Subcutaneous adipose tissue (tissue), 4 donors: ENCODE results near the gene OR2M5. TPM values are rescaled to one million over a fixed set of nuclear protein-coding genes. Genes with fewer than 3 reads are reported as not detected.

Experiments used
- total RNA-seq, 4 donors: library from RNA; depleted of rRNA; stranded (reverse); fragments of >200 nt; gene quantifications; one replicate each; pipeline ENCODE4 v1.1.0, GENCODE V29; 2016
- TF ChIP-seq, protein P1 (sequence below): fragments of 450-650 bp; IDR thresholded peaks from one replicate; pipeline ENCODE4 v1.5.1; 2016; ENCODE audit warnings: low read depth, mild to moderate bottlenecking, control low read depth, antibody characterized with exemption, moderate library complexity

OR2M5 gene
- total RNA-seq, 4 donors from 2014 or later: not detected

DNA sequence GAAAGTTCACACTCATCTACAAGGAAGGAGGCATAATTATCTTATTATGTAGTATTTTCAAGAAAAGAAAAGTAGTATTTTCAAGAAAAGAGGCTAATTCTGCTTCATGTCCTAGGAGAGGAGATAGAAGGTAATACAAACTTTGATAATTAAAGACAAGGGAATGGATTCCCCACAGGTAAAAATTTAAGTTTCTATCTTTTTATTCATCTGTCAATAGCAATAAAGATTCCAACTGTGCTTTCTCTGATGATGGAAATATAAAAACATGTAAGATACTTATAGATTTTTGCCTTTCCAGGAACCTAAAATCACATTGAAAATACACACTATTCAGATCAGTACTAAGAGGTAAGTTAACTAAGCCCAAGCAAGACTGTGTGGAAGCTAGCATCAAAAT is 29.6 kb downstream of the OR2M5 start, which contains the start of gene OR2M2:
OR2M2 (plus strand) TSS at position 301 of the 400 bp plus-strand sequence. CDS start 5,165 bp downstream, outside the sequence.
- TF ChIP-seq, protein P1, sequence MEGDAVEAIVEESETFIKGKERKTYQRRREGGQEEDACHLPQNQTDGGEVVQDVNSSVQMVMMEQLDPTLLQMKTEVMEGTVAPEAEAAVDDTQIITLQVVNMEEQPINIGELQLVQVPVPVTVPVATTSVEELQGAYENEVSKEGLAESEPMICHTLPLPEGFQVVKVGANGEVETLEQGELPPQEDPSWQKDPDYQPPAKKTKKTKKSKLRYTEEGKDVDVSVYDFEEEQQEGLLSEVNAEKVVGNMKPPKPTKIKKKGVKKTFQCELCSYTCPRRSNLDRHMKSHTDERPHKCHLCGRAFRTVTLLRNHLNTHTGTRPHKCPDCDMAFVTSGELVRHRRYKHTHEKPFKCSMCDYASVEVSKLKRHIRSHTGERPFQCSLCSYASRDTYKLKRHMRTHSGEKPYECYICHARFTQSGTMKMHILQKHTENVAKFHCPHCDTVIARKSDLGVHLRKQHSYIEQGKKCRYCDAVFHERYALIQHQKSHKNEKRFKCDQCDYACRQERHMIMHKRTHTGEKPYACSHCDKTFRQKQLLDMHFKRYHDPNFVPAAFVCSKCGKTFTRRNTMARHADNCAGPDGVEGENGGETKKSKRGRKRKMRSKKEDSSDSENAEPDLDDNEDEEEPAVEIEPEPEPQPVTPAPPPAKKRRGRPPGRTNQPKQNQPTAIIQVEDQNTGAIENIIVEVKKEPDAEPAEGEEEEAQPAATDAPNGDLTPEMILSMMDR: no peak

DNA sequence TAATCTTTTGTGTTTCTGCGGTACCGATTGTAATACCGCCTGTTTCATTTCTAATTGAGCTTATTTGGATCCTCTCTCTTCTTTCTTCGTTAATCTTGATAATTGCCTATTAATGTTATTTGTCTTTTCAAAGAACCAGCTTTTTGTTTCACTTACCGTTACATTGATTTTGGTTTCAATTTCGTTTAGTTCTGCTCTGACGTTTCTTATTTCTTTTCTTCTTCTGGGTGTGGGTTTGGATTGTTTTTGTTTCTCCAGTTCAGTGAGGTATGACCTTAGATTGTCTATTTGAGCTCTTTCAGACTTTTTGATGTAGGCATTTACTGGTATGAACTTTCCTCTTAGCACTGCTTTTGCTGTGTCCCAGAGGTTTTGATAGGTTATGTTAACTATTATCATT is 39.0 kb downstream of the OR2M5 start:
- TF ChIP-seq, protein P1: no peak

DNA sequence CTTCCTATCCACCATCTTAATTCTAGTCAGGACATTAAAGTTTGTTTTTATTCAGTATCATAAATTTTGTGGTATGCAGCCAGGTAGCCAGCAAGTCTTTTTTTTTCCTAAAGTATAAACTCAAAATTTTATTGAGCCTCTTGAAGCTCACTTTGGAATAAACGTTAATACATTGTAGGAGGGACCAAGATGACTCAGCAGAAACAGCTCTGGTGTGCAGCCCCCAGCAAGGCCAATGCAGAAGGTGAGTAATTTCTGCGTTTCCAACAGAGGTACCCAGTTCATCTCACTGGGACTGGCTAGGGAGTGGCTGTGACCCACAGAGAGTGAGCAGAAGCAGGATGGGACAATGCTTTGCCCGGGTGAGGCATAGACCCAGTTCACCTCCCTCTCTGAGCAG is 42.4 kb downstream of the OR2M5 start:
- TF ChIP-seq, protein P1: no peak

DNA sequence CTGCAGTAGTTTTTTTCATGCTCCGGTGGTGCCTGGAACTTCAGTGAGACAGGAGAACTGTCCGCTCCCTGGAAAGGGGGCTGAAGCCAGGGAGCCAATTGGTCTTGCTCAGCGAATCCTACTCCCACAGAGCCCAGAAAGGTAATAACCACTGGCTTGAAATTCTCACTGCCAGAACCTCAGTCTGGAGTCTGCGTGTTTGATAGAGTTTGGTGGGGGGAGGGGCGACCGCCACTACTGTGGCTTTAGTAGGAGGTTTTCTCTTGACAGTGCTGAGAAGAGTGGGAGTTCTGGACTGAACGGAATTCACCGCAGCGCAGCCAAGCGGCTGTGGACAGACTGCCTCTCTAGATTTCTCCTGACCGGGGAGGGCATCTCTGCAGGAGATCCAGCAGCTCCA is 44.1 kb downstream of the OR2M5 start:
- TF ChIP-seq, protein P1: no peak

DNA sequence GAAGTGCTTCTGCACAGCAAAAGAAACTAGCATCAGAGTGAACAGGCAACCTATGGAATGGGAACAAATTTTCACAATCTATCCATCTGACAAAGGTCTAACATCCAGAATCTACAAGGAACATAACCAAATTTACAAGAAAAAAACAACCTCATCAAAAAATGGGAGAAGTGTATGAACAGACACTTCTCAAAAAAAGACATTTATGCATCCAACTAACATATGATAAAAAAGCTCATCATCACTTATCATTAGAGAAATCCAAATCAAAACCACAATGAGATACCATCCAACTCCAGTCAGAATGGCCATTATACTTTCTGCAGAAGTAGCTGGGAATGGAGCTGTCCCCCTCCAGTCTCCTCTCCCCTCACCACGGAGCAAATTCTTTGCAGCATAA is 49.2 kb downstream of the OR2M5 start:
- TF ChIP-seq, protein P1: no peak

Other genes starting within 250 kb of the OR2M5 start
- gene OR2W3, start 249.6 kb upstream of the OR2M5 start, total RNA-seq: 1 to 10 TPM in 1 of 4 donors, not detected in 3; 3.1 TPM
- gene OR2T8, start 224.9 kb upstream of the OR2M5 start, total RNA-seq: not detected
- not detected for gene OR2AJ1, start 220.3 kb upstream of the OR2M5 start, total RNA-seq
- not detected for gene OR2L8, start 196.3 kb upstream of the OR2M5 start, total RNA-seq
- gene OR2AK2, start 179.9 kb upstream of the OR2M5 start, total RNA-seq: under 1 TPM in 1 of 4 donors, not detected in 3; 0.34 TPM
- under 1 TPM in 3 of 4 donors, not detected in 1; 0.22 to 0.65 (median 0.38) TPM for gene OR2L5, start 131.5 kb upstream of the OR2M5 start, total RNA-seq
- under 1 TPM in 1 of 4 donors, not detected in 3; 0.19 TPM for gene OR2L2, start 115.1 kb upstream of the OR2M5 start, total RNA-seq
- gene OR2L3, start 98.3 kb upstream of the OR2M5 start, total RNA-seq: not detected
- not detected for gene OR2L13, start 50.0 kb upstream of the OR2M5 start, total RNA-seq
- not detected for gene OR2M2, start 29.7 kb downstream of the OR2M5 start, total RNA-seq
- not detected for gene OR2M3, start 52.1 kb downstream of the OR2M5 start, total RNA-seq
- not detected for gene OR2M4, start 86.3 kb downstream of the OR2M5 start, total RNA-seq
- not detected for gene OR2T33, start 132.8 kb downstream of the OR2M5 start, total RNA-seq
- not detected for gene OR2T12, start 158.3 kb downstream of the OR2M5 start, total RNA-seq
- not detected for gene OR2M7, start 179.4 kb downstream of the OR2M5 start, total RNA-seq
- not detected for gene OR14C36, start 203.6 kb downstream of the OR2M5 start, total RNA-seq
- not detected for gene OR2T4, start 216.5 kb downstream of the OR2M5 start, total RNA-seq
- not detected for gene OR2T6, start 230.6 kb downstream of the OR2M5 start, total RNA-seq